PC-3 (cell line): ENCODE measurements around the gene EHMT2. TPM values are rescaled to one million over a fixed set of nuclear protein-coding genes. Genes with fewer than 3 reads are reported as not detected.

ENCODE experiments used
- ATAC-seq: fragments of 200-7000 bp; cut with Tn5 transposase; 2 replicates; pipeline ENCODE4 v1.9.1; 2020; ENCODE audit warnings: mild to moderate bottlenecking, moderate library complexity
- BruUV-seq: library from RNA; stranded (reverse); fragments of 400-500 nt; replicated peaks from 2 replicates; lab custom pipeline; 2021; lab: Mats Ljungman, UMichigan
- CTCF ChIA-PET: fragments of 300-600 bp; sonication (Branson Sonifier 250); formaldehyde crosslinking; loops from one replicate; lab custom pipeline; 2022; ENCODE audit warnings: antibody characterized with exemption; lab: Charles Lee
- POLR2A ChIA-PET: fragments of 300-600 bp; sonication (Branson Sonifier 250); formaldehyde crosslinking; loops from one replicate; lab custom pipeline; 2022; ENCODE audit warnings: antibody characterized with exemption; ENCODE audit not compliant: unreplicated experiment; lab: Charles Lee
- DNase-seq: peaks from one replicate; pipeline ENCODE4 v3.0.0-alpha.2; 2015
- H2AFZ ChIP-seq: fragments of 300-600 bp; sonication (generic); 2 replicates; pipeline ENCODE4 v1.6.0; 2016; ENCODE audit warnings: antibody characterized with exemption, low read length
- H3F3A ChIP-seq: fragments of 300-600 bp; sonication (generic); one replicate; pipeline ENCODE4 v1.6.0; 2017; ENCODE audit warnings: antibody characterized with exemption, low read length, control low read depth, mild to moderate bottlenecking; ENCODE audit not compliant: unreplicated experiment
- H3K27ac ChIP-seq: fragments of 300-600 bp; sonication (generic); 2 replicates; pipeline ENCODE4 v1.5.1; 2016; ENCODE audit warnings: mild to moderate bottlenecking, low read length
- H3K27me3 ChIP-seq: fragments of 300-600 bp; sonication (generic); 2 replicates; pipeline ENCODE4 v1.6.1; 2016; ENCODE audit warnings: low read length, mixed read lengths
- H3K36me3 ChIP-seq: fragments of 300-600 bp; sonication (generic); 2 replicates; pipeline ENCODE4 v1.6.1; 2016; ENCODE audit warnings: low read depth, mixed run types, low read length, mixed read lengths
- H3K4me1 ChIP-seq: fragments of 300-600 bp; sonication (generic); 2 replicates; pipeline ENCODE4 v1.5.1; 2016; ENCODE audit warnings: low read length; ENCODE audit not compliant: insufficient read depth
- H3K4me2 ChIP-seq: fragments of 300-600 bp; sonication (generic); 2 replicates; pipeline ENCODE4 v1.6.0; 2016; ENCODE audit warnings: low read length
- H3K4me3 ChIP-seq: fragments of 300-600 bp; sonication (generic); 2 replicates; pipeline ENCODE4 v1.5.1; 2016; ENCODE audit warnings: mild to moderate bottlenecking, low read length, mixed read lengths
- H3K79me2 ChIP-seq: fragments of 300-600 bp; sonication (generic); 2 replicates; pipeline ENCODE4 v1.6.1; 2017; ENCODE audit warnings: low read length, mixed read lengths
- H3K9ac ChIP-seq: fragments of 300-600 bp; sonication (generic); 2 replicates; pipeline ENCODE4 v1.6.0; 2016; ENCODE audit warnings: mild to moderate bottlenecking, low read length
- H3K9me2 ChIP-seq: fragments of 300-600 bp; sonication (generic); replicated peaks from 2 replicates; pipeline ENCODE4 v1.6.1; 2016; ENCODE audit warnings: mixed run types, low read length, mixed read lengths
- H3K9me3 ChIP-seq: fragments of 300-600 bp; sonication (generic); 2 replicates; pipeline ENCODE4 v1.6.1; 2016; ENCODE audit warnings: low read length, mixed read lengths
- H4K20me1 ChIP-seq: fragments of 300-600 bp; sonication (generic); 2 replicates; pipeline ENCODE4 v1.6.1; 2016; ENCODE audit warnings: low read length, mixed read lengths
- EZH2 ChIP-seq: fragments of 300-600 bp; sonication (generic); IDR thresholded peaks from one replicate; pipeline ENCODE4 v1.6.1; 2017; ENCODE audit warnings: antibody characterized with exemption, mild to moderate bottlenecking, low read length; ENCODE audit not compliant: unreplicated experiment
- EZH2phosphoT487 ChIP-seq: fragments of 300-600 bp; sonication (generic); IDR thresholded peaks from 2 replicates; pipeline ENCODE4 v1.6.1; 2018; ENCODE audit warnings: mild to moderate bottlenecking, antibody characterized with exemption, low read length, borderline replicate concordance
- intact Hi-C: fragments of 100-400 bp; cut with micrococcal nuclease; formaldehyde crosslinking; loops from 2 replicates; pipeline ENCODE4 v1.9.0; 2023
- total RNA-seq: library from RNA; depleted of rRNA; stranded (reverse); fragments of >200 nt; gene quantifications from 2 replicates; pipeline ENCODE4 v1.2.3, GENCODE V29; 2014
- TF ChIP-seq, protein P1 (sequence below): fragments of 300-600 bp; sonication (generic); conservative IDR thresholded peaks from 2 replicates; pipeline ENCODE4 v1.5.1; 2017; ENCODE audit warnings: antibody characterized with exemption, low read depth, mild to moderate bottlenecking, low read length

The EHMT2 gene
- total RNA-seq, 1 experiment from 2014 or later: 74.5 TPM

DNA sequence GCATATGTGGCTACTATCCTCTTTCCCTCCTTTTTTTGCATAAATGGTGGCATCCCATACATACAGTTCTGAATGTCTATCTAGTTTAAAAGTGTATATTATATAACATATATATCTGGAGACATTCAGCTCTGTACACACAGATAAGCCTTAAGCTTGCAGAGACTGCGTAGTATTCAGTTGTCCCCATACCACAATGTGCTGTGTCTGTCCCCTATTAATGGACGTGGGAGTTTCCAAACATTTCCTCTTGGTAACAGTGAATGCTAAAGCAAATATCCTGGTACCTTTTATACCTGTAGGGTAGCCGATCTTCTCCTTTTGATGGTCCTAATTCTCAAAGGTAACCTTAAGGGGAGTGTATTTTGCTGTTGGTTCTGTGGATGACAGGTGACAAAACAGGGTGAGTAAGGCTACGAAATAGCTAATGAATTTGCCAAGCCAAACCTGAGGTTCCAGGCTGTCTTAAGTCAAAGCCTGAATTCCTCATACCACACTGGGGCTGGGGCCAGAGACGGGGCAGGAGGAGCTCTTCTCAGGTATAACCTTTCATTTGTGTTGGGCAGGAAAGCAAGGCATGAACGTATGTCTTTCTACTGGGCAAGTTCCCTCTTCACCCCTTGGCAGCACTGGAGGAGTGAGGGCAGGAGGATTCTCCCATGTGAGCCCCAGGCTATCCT is 22.3 kb upstream of the EHMT2 start:
- ATAC-seq (no peak), DNase-seq (no peak)
- Histone ChIP-seq H3K27me3 (no peaks in the 10 kb centered on the region), H3K4me3 (no peak overlapping the region), H3K4me2 (no peak overlapping the region), H2AFZ (no peak overlapping the region), H3F3A (no peaks in the 10 kb centered on the region), H3K4me1 (no peaks in the 10 kb centered on the region), H3K9me2 (no peaks in the 10 kb centered on the region), H3K9ac (no peak overlapping the region), H3K79me2 (no peaks in the 10 kb centered on the region), H3K9me3 (no peaks in the 10 kb centered on the region), H3K36me3 (no peaks in the 10 kb centered on the region), H3K27ac (no peak overlapping the region), H4K20me1 (no peaks in the 10 kb centered on the region)
- intact Hi-C loops: no loop called here
- ChIA-PET POLR2A (no interaction called here), CTCF (no interaction called here)
- BruUV-seq: no TSS peak
- no peak for TF ChIP-seq EZH2phosphoT487
- TF ChIP-seq EZH2: no peak
- TF ChIP-seq, protein P1, sequence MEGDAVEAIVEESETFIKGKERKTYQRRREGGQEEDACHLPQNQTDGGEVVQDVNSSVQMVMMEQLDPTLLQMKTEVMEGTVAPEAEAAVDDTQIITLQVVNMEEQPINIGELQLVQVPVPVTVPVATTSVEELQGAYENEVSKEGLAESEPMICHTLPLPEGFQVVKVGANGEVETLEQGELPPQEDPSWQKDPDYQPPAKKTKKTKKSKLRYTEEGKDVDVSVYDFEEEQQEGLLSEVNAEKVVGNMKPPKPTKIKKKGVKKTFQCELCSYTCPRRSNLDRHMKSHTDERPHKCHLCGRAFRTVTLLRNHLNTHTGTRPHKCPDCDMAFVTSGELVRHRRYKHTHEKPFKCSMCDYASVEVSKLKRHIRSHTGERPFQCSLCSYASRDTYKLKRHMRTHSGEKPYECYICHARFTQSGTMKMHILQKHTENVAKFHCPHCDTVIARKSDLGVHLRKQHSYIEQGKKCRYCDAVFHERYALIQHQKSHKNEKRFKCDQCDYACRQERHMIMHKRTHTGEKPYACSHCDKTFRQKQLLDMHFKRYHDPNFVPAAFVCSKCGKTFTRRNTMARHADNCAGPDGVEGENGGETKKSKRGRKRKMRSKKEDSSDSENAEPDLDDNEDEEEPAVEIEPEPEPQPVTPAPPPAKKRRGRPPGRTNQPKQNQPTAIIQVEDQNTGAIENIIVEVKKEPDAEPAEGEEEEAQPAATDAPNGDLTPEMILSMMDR: no peak

DNA sequence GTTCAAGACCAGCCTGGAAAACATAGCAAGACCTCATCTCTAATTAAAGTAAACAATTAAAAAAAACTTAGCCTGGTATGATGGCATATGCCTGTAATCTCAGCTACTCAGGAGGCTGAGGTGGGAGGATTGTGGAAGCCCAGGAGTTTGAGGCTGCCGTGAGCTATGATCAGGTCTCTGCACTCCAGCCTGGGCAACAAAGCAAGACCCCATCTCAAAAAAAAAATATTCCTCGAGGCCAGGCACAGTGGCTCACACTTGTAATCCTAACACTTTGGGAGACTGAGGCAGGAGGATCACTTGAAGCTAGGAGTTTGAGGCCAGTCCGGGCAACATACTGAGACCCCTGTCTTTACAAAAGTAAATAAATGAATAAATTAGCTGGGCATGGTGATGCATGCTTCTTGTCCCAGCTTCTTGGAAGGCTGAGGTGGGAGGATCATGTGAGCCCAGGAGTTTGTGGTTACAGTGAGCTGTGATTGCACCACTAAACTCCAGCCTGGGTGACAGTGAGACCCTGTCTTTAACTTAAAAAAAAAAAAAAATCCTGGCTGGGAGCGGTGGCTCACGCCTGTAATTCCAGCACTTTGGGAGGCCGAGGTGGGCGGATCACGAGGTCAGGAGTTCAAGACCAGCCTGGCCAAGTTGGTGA is 20.7 kb upstream of the EHMT2 start:
- BruUV-seq: no TSS peak
- Histone ChIP-seq H3K4me1 (no peaks in the 10 kb centered on the region), H3K9me2 (no peaks in the 10 kb centered on the region), H4K20me1 (no peaks in the 10 kb centered on the region), H3K27me3 (no peaks in the 10 kb centered on the region), H2AFZ (no peak overlapping the region), H3K36me3 (no peaks in the 10 kb centered on the region), H3K9ac (no peak overlapping the region), H3K9me3 (no peaks in the 10 kb centered on the region), H3K4me2 (no peak overlapping the region), H3K79me2 (no peaks in the 10 kb centered on the region), H3K27ac (no peak overlapping the region), H3K4me3 (no peak overlapping the region), H3F3A (no peaks in the 10 kb centered on the region)
- CTCF ChIA-PET: no interaction called here
- DNase-seq (no peak), ATAC-seq (no peak)
- POLR2A ChIA-PET: no interaction called here
- intact Hi-C loops: no loop called here
- TF ChIP-seq EZH2phosphoT487 (no peak), EZH2 (no peak)
- TF ChIP-seq, protein P1: no peak

DNA sequence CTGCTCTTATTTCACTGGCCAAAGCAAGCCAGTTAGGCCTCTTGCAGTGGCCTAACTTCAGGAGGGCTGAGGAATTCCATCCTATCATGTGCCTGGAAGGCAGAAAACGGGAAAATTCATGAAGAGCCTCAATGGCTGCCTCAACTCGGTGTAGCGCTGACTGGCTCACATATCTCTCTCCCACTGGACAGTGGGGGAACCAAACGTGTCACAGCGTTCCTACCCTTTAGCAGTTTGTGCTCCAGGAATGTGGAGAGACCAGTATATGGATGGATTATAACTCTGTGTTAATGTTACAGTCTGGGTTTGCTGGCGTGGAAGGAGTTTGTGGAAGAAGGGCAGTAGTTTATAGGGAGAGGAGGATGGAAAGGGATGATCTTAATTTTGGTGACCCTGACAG is 18.3 kb upstream of the EHMT2 start:
- H3K4me1 ChIP-seq: peaks cover 10% of the 10 kb centered on the region; the same call in 1 of the 2 replicates
- H3K36me3 ChIP-seq: no peaks in the 10 kb centered on the region
- H3K4me3 ChIP-seq: no peak overlapping the region
- ChIA-PET POLR2A (no interaction called here), CTCF (no interaction called here)
- H3K9me2 ChIP-seq: no peaks in the 10 kb centered on the region
- no peaks in the 10 kb centered on the region for H3K9me3 ChIP-seq
- no peaks in the 10 kb centered on the region for H3K27me3 ChIP-seq
- ATAC-seq (no peak), DNase-seq (no peak)
- intact Hi-C loops: no loop called here
- no peak overlapping the region for H3K4me2 ChIP-seq
- H3K79me2 ChIP-seq: no peaks in the 10 kb centered on the region
- H3F3A ChIP-seq: no peaks in the 10 kb centered on the region
- no peak overlapping the region for H2AFZ ChIP-seq
- BruUV-seq: no TSS peak
- TF ChIP-seq, protein P1: no peak
- TF ChIP-seq EZH2phosphoT487: no peak
- TF ChIP-seq EZH2: no peak
- H4K20me1 ChIP-seq: no peaks in the 10 kb centered on the region
- no peak overlapping the region for H3K27ac ChIP-seq
- no peak overlapping the region for H3K9ac ChIP-seq
